Measurements from ENCODE around the gene TMEM80.
"Not testable (repeated sequence)": the region's sequence is repeated elsewhere in the genome, so short reads cannot be mapped to it uniquely, and the experiment has no call there.

TMEM80 gene

DNA sequence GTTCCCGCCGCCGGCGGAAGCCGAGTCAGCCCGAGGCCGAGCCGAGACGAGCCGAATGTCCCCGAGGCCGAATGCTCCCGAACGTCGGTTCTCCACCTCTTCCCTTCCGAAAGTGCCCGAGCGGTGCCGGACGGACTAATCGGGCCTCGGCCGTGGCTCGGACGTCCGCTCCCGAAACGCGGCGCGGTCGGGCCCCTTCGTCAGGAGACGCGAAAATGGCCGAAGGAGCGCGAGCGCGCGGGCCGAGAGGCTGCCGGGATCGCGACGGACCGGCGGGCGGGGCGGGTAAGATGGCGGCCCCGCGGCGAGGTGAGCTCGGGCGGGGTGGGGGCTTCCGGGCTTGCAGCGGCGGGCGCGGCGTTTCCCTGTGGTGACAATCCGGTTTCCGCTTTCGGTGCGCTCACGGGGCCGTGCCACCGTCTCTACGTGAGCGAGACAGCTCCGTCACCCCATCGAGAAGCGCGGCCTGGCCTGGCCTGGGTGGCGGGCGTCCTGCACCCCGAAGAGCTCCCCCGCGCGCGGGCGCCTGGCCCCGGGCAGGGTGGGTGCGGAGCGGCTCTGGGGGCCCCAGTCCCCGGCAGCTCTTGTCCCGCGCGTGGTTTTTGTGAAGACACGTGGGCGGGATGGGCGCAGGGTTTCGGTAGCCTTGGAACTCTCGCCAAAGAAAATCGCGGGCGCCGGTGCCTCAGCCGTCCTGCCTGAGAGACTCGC, at the start of gene TMEM80:
Gene TMEM80, plus strand, starts transcription at position 279 of the 711 bp plus-strand sequence. Its CDS starts 12 bp downstream, at position 291.
- peak; percentile 96 for DNase-seq

DNA sequence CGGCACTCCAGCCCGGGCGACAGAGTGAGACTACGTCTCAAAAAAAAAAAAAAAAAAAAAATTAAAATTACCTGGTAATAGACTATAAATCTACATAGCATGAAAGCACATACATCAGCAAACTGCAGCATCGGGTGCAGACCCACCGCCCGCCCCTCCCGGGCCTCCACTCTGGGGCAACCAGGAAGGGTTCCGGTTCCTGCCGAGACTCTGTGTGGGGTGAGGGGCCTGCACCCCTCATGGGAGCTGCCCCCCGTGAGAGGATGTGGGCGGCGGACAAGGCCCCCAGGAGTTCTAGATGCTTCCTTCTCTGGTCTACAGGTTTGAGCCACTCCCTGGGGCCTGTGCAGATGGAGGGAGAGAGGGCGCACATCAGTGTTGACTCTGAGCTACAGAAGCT, 49.4 kb upstream of the TMEM80 start:
- no peak for DNase-seq

DNA sequence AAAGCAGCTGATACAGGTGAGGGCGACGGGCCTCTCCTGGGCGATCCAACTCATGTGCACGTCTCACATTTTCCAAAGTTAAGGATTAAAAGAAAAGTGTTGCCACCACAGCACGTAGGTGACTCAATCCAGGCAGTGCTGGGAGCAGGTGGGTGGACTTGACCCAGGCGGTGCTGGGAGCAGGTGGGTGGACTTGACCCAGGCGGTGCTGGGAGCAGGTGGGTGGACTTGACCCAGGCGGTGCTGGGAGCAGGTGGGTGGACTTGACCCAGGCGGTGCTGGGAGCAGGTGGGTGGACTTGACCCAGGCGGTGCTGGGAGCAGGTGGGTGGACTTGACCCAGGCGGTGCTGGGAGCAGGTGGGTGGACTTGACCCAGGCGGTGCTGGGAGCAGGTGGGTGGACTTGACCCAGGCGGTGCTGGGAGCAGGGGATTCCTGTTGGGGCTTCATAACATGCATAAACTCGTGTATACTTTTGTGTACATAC, 47.9 kb upstream of the TMEM80 start:
- not testable (repeated sequence) for DNase-seq

DNA sequence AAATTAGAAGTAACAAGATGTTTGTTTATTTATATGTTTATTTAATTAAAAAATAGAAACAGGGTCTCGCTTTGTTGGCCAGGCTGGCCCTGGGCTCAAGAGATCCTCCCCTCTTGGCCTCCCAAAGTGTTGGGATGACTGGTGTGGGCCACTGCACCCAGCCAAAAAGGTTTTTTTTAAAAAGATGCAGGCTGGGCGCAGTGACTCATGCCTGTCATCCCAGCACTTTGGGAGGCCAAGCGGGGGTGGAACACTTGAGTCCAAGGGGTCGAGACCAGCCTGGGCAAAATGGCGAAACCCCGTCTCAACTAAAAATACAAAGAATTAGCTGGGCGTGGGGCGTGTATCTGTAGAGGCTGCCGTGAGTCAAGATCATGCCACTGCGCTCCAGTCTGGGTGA, 45.1 kb upstream of the TMEM80 start:
- no peak for DNase-seq

DNA sequence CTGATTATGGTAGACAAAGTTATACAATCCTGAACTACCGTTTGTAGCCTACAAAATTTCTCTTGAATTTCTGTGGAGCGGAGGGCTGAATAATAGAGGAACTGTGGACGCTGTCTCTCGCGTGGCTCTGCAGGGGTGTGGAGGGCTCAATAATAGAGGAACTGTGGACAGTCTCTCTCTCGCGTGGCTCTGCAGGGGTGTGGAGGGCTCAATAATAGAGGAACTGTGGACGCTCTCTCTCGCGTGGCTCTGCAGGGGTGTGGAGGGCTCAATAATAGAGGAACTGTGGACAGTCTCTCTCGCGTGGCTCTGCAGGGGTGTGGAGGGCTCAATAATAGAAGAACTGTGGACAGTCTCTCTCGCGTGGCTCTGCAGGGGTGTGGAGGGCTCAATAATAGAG, 42.5 kb upstream of the TMEM80 start:
- DNase-seq = not testable (repeated sequence)

DNA sequence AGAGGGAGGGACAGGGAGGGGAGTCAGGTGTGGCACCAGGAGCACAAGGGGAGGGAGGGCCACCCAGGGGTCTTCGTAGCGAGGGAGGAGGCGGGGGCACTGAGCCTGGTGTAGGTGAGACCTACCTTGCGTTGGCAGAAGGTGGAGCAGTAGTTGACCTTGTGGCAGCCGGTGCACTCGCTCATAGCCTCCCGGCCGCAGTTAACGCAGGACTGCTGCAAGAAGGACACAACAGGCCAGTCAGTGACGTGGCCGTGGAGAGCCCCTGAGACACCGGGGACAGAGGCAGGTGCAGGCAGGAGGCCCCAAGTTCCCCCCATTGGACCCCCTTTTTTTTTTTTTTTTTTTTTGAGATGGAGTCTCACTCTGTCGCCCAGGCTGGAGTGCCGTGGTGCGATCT, 41.8 kb upstream of the TMEM80 start:
- no peak for DNase-seq

DNA sequence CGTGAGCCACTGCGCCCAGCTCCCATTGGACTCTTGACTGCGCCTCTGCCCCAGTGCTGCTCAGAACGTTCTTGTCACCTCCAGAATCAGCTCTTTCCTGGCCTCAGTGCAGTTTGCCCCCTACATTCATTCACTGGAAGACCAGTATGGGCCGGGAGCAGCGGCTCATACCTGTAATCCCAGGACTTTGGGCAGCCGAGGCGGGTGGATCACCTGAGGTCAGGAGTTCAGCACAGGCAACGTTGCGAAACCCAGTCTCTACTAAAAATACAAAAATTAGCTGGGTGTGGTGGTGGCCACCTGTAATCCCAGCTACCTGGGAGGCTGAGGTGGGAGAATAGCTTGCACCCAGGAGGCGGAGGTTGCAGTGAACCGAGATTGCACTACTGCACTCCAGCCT, 41.2 kb upstream of the TMEM80 start:
- not testable (repeated sequence) for DNase-seq

DNA sequence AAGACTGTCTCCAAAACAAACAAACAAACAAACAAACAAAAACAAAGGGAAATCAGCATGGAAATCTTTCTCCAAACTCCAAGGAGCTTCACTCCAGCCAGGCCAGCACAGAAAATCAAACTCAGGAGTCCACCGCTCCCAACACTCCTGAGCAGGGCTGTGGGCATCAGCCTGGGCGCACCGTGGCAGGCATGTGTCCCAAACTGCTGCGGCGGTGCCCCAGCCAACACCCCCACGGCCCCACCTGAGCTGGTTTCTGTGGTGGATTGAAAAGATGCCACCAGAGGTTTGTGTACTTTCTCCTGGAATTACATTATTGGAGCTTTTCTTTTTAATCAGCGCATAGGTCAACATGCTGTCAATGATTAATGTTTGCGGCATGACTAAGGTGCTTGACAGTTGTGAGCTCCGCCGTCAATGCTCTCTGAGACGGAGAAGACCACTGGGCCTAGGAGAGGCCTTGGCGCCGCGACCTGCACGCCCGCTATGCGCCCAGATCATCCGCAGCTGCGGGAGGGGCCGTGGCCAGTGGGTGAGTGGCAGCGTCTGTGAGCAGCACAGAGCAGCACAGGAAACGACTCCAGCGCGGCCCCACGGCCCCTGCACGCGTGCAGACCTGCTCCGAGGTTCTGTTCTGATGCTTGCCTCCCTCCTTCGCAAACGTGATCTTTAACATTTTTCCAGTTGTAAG, 40.4 kb upstream of the TMEM80 start:
- DNase-seq = no peak

DNA sequence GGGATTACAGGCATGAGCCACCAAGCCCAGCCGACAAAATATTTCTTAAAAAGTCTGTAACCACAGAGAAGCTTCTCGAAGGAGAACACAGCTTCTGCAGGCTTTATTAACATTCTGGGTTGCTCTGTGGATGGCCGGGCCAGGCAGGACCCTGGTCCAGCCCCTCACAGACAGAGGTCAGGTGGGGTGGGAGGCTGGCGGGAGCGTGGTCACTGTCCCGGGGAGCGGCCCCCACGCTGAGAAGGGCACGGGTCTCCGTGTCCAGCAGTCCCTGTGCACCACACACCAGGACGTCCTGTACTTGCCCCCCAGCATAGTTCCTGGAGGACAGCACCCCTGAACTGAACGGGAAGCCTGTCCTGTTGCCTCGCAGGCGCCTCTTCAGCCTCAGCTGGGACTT, 39.2 kb upstream of the TMEM80 start:
- no peak for DNase-seq

DNA sequence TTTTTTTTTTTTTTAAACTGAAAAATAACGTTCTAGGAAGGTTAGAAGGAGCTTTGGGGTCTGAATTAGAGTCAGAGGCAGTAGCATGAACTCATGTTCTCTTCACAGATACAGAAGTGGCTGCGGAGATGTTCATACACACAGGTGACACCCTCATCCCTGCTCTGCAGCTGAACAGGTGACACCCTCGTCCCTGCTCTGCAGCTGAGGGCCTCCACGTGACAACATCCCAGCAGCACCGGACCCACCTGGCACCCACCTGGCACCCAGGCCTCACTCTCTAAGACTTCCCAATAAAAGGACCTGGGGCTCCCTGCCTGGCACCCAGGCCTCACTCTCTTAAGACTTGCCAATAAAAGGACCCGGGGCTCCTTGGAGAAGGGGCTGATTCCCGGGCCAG, 38.8 kb upstream of the TMEM80 start:
- no peak for DNase-seq

DNA sequence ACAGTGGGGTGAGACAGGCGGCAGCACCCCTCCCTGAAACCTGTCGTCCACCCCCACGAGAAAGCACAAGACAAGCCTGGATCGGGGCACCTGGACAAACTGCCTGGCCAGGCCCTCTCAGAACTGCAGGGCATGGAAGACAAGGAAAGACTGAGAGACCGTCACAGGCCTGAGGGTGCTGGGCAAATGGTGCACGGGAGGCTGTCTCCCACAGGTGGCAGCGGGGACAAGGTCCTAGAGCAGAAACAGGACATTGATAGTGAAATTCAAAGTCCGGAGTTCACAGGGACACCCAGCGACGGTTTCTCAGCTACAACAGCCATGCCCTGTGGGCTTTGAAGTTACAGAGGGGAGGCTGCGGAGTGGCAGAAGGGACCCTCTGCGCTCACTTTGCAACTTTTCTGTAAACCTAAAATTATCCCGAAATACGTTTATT, 37.9 kb upstream of the TMEM80 start:
- DNase-seq = no peak

DNA sequence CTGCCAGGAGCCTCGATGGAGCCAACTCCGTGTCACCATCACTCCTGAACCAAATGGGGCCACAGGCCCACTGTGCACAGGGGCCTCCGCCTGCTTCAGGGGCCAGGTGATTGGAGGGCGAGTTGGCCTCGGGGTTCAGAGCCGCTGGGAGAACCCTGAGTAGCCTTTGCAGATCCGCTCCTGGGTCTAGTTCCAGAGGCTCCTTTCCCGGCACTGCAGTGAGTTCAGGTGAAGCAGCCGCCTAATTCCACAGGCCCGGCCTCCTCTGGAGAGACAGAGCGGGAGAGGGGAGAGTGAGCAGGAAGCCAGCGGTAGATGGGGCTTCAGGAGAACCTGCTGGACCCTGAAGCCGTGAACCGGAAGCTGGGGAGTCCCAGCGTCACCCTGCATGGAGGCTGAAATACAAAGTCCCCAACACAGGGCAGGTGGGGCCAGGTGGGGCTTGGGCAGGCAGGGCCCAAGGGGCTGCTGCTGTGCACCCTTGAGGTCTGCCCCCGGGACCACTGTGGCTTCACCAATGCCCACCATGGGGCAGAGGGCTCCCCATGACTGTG, 36.0 kb upstream of the TMEM80 start:
- no peak for DNase-seq

DNA sequence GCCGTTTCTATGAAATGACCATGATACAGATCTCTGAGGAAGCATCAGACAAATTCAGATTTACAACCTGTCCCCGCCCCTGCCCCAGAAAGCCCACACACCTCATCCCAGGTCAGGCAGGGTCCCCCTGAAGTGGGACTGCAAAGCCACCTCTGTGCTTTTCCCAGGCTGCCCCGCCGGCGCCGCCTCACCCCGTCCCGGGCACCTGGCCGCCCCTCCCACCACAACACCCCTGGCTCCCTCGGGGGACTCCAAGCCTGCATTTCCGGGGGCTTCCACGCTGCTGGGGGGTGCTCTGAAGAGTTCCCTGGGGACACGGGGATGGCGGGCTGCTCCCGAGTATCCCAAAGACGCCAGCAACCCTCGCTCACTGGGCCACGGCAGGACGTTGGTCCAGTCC, 35.3 kb upstream of the TMEM80 start:
- no peak for DNase-seq

DNA sequence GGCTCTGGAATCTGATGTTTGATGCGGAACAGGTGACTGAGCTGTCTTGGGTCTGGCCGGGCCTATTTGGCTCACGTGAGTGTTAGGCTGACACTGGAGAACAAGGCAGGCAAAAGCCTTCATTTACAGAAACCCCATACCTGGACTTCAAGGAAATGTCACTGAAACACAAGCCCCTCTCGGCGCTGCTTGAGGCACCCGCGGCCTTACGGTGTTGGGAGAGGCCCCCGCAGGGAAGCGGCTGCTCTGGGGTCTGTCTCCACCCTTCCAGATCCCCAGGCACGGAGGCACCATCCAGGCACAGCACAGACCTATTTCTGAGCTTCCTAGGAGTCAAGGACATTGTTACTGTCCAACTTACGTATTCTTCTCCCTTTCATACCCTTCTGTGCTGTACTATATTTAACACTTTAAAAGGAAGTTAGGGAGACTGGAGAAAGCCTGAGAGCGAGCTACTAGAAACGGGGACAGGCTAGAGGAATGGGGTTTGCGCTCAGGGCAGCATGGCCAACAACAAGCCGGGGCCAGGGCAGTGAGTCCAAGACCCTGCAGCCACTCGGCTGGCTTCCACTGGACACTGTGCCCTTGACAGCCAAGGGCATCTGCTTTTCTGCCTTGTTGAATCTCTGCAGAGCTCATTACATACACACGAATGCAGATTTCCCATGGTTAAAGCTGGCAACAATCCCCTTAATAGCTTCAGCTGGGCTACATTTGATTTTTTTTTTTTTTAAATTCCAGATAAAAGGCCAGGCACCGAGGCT, 34.8 kb upstream of the TMEM80 start:
- no peak for DNase-seq

DNA sequence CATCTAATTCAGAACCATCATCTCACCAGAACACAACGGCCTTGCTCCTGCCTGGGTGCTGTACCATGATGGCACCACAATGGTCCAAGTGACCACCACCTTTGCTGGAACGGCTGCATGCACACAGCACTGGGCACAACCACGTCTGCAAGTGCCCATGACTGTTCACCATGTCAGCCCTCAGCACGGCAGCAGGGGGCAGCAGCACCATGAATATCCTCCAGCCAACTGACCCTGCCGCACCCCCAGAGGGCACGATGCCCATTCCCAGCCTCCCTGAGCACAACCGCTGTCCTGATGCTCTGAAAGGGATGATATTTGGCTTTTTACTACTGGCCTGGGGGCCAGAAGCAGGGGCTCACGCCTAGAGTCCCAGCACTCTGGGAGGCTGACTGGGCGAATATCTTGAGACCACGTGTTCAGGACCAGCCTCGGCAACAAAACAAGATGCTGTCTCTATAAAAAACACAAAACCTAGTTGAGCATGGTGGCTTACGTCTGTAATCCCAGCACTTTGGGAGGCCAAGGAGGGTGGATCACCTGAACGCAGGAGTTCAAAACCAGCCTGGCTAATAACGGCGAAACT, 32.8 kb upstream of the TMEM80 start:
- peak; percentile 2 for DNase-seq

DNA sequence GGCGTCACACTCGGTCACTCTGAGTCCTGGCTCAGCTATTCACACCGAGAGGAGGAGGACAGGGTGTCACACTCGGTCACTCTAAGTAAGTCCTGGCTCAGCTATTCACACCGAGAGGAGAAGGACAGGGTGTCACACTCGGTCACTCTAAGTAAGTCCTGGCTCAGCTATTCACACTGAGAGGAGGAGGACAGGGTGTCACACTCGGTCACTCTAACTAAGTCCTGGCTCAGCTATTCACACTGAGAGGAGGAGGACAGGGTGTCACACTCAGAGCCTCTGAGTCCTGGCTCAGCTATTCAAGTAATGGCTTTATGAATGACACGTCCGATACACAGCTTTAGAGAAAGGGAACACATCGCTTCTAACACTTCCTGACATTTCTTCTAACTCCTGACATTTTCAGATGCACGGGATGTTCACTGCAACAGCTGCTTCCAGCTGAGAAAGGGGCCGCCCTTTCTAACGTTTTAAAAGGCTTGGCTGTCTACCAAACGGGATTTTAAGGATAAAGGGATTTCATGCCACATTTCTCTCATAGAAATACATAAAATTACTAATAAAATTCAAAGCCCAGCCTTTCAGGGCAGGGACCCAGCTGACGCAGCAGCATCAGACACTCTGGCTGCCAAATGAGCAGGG, 30.4 kb upstream of the TMEM80 start:
- DNase-seq = no peak

DNA sequence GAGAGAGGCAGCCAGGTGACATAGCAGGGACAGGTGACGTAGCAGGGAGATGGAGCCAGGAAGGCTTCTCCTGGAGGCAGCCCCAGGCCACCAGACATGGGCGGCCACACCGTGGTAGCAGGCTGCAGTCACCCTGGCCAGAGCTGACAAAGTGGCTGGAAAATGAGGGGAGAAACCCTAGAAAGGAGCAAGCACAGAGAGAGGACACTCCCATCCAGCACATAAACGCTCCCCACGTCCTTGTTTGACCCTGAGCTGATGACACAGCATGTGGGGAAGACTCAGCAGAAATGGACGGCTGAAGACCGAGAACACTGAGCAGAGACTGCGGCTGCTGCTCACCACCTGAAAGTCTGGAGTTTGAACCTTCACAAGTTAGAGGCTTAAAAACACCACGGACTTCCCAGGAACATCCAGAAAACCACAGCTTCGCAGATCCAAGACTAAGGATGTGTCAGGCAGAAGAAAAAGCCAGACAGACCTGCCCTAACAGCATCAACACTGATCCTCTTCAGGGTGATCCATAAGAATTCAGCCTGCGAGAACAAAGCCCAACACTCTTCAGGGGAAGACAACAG, 29.8 kb upstream of the TMEM80 start:
- DNase-seq = no peak

DNA sequence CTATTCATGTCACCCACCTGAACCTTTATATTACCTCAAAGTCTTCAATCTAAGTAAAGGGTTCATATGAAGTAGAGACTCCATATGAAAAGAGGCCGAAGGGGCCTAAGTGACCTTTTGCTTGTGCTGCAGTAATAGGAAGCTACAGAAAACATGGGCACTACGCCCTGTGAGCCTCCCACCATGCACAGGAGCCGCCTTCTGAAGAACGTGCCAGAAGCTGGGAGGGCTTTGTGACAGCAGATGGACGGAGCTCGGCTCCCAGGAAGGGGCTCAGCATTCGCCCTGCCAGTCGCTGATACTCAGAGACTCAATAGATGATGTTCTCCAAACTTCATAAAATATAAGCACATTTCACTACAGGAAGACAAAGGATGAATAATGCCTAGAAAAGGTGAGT, 21.8 kb upstream of the TMEM80 start:
- no peak for DNase-seq

DNA sequence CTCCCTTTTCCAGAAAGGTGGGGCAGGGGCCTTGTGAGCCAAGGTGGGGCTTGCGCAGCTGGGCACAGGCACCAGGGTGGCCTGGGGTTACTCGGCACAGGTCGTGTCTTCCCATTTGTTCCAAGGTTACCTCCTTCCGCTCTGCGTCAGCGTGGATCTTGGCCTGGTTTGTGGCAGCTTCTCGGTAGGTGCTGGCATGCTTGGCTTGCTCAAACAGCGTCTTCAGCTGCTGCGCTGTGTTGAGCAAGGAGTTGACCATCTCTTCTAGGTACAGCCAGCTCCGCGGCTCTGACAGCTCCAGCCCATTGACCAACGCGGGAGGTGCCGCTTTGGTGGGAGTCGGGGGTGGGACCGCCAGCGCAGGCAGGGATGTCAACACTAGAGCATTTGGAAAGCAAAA, 21.2 kb upstream of the TMEM80 start:
- DNase-seq = no peak

DNA sequence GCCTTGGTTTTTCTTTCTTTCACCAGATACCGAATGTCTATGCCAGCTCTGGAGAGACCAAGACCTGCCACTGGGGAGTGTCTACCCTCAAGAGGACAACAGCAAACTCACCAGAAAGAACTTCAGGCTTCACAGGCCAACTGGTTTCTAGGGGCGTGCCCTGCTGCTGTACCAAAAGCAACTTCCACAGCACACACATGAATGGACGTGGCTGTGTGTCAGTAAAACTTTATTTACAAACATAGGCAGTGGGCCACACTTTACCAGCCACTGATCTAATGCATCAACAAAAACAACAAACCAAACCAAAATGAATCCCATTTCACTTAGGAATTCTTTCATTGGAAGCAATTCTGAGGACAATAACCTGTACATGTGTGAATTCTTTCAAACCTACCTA, 17.3 kb upstream of the TMEM80 start:
- DNase-seq = no peak

DNA sequence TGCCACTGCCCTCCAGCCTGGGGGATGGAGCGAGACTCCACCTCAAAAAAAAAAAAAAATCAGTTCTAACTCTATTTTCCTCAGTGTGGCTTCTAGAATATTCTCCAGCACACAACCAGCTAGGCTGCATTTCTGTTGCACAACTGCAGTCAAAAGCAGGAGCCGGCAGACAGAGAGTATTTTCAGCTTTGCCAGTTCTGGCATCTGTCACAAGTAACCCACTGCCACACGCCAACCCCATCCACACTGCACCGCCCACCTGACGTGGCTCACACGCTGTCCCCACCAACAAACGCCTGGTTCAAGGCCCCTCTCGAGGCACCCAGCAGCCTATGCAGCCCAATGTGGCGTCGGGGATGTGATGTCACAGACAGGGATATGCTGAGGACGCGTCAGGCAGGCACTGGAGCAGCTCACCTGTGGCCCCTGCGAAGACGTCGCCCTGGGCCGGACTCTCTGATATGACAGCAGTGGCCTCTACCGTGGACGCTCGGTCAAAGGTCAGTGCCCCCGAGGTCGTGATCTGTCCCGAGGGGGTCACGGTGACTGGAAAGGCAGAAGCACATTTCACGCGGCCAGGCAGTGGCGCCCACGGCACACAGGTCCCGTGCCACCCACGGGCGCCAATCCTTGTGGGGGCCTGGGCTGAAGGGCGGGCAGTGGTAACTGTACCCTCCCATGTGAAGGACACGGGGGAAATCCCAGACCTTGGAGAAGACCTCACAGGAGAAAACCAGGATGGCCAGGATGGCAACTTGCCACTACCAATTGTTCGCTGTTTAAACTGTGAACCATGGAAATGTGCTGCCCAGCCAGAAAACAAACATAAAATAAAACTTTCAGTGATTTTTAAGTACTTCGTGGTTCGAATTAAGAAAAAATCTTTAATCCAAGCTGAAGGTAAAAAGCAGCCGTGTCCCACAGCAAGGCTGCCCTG, 16.1 kb upstream of the TMEM80 start:
- no peak for DNase-seq
